Mesodermal cell (in vitro differentiated cells): ENCODE measurements around the gene CLCN2.

Source experiments
- H3K27ac ChIP-seq: 2 replicates; pipeline ENCODE4 v1.7.0; 2013; ENCODE audit warnings: mild to moderate bottlenecking, low read depth, low read length, moderate library complexity; ENCODE audit not compliant: severe bottlenecking
- H3K36me3 ChIP-seq: 2 replicates; pipeline ENCODE4 v1.7.1; 2013; ENCODE audit warnings: mild to moderate bottlenecking, low read length, moderate library complexity; ENCODE audit not compliant: control insufficient read depth, insufficient read depth
- H3K4me1 ChIP-seq: one replicate; pipeline ENCODE4 v1.7.1; 2013; ENCODE audit warnings: mild to moderate bottlenecking, low read length; ENCODE audit not compliant: insufficient read depth, control insufficient read depth, poor library complexity, severe bottlenecking
- H3K4me3 ChIP-seq: 2 replicates; pipeline ENCODE4 v1.7.0; 2013; ENCODE audit warnings: low read length, control low read depth, mild to moderate bottlenecking; ENCODE audit not compliant: insufficient read depth, poor library complexity, severe bottlenecking; ENCODE audit errors: extremely low read depth
- H3K9me3 ChIP-seq: 2 replicates; pipeline ENCODE4 v1.7.1; 2013; ENCODE audit warnings: mild to moderate bottlenecking, low read length, moderate library complexity; ENCODE audit not compliant: control insufficient read depth
- WGBS, 2 experiments: methylation state at CpG; one replicate each; pipeline ENCODE4 v1.1.5; 2013; ENCODE audit warnings: missing lambda C conversion rate in 2 of 2; ENCODE audit not compliant: insufficient coverage in 2 of 2; 5-methylcytosine and 5-hydroxymethylcytosine counted together

CLCN2 gene

GRCh38 chr3:184350618-184351017 lies 10.8 kb downstream of the CLCN2 start:
- H3K4me1 ChIP-seq, result peaks cover 32% of the 10 kb centered on the region
- no peaks in the 10 kb centered on the region for H3K9me3 ChIP-seq
- no peak overlapping the region for H3K4me3 ChIP-seq
- H3K36me3 ChIP-seq, result peaks cover 38% of the 10 kb centered on the region
- H3K27ac ChIP-seq, result no peak overlapping the region
- WGBS, 2 experiments, result 92 to 94% methylated on average over 6 of the region's 6 CpGs

DNA sequence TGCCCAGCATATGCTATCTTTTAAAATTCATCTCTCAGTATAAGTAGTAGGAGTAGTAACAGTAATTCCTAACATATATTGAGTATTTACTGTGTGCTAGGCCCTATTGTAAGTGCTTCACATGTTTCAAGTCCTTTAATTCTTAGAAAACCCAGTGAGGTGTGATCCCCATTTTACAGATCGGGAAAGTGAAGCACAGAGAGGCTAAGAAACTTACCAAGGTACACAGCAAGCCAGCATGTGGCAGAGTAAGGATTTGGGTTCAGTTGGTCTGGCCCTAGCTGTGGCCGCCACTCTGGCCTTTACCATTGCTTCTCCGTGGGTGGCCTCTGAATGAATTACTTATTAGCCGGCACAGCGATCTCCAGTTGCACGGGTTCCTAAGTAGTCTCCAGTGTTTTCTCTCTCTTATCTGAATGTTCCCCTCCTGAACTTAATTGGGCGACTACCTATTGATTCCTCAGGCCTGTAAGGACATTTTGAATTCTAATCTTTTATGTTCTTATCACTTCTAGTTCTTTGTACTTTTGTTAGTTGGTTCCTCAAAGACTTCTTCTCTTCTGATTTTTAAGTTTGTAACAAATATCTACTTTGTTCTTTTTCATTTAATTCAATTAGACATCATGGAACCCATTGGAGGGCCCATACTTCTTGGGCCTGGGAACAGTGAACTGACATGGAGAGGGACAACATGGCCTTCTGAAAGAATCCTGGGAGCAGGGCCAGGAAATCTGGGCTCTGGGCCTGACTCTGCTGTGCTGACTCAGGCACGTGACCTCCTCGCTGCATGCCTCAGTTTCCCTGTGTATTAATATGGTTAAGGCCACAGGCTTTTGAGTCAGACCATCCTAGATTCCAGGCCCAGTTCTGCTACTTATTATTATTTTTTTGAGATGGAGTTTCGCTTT lies 11.6 kb downstream of the CLCN2 start:
- Histone ChIP-seq H3K4me1 (peaks cover 32% of the 10 kb centered on the region), H3K36me3 (peaks cover 36% of the 10 kb centered on the region)
- 91 to 98% methylated on average over 7 to 9 of the region's 10 CpGs for WGBS, 2 experiments

GRCh38 chr3:184348057-184348382 lies 13.4 kb downstream of the CLCN2 start:
- Histone ChIP-seq H3K9me3 (no peaks in the 10 kb centered on the region), H3K4me1 (peaks cover 39% of the 10 kb centered on the region), H3K36me3 (peaks cover 30% of the 10 kb centered on the region), H3K27ac (peak overlapping the region; percentile 49), H3K4me3 (no peak overlapping the region)
- WGBS, 2 experiments, result 88 to 96% methylated on average over 4 of the region's 4 CpGs

More for the DNA sequence above, 11.6 kb downstream of the CLCN2 start:
- Histone ChIP-seq H3K4me3 (no peak overlapping the region), H3K9me3 (no peaks in the 10 kb centered on the region), H3K27ac (no peak overlapping the region)

GRCh38 chr3:184347321-184348056 lies 13.9 kb downstream of the CLCN2 start:
- Histone ChIP-seq H3K36me3 (peaks cover 36% of the 10 kb centered on the region), H3K27ac (peak overlapping the region; percentile 49), H3K4me3 (no peak overlapping the region), H3K4me1 (peaks cover 40% of the 10 kb centered on the region), H3K9me3 (no peaks in the 10 kb centered on the region)
- WGBS, 2 experiments, result 92 to 96% methylated on average over 9 to 10 of the region's 12 CpGs

- Histone ChIP-seq H3K9me3 (no peaks in the 10 kb centered on the region), H3K4me3 (no peak overlapping the region), H3K36me3 (peaks cover 35% of the 10 kb centered on the region), H3K27ac (no peak overlapping the region), H3K4me1 (peaks cover 36% of the 10 kb centered on the region)
- WGBS, 2 experiments, result 93 to 98% methylated on average over 13 to 18 of the region's 20 CpGs
Observed at GRCh38 chr3:184346480-184347190, 14.8 kb downstream of the CLCN2 start.

- Histone ChIP-seq H3K9me3 (no peaks in the 10 kb centered on the region), H3K27ac (peak overlapping the region; percentile 36)
- WGBS, 2 experiments, result 27 to 38% methylated on average over 6 of the region's 14 CpGs
Observed at GRCh38 chr3:184345317-184346144, 15.9 kb downstream of the CLCN2 start.

DNA sequence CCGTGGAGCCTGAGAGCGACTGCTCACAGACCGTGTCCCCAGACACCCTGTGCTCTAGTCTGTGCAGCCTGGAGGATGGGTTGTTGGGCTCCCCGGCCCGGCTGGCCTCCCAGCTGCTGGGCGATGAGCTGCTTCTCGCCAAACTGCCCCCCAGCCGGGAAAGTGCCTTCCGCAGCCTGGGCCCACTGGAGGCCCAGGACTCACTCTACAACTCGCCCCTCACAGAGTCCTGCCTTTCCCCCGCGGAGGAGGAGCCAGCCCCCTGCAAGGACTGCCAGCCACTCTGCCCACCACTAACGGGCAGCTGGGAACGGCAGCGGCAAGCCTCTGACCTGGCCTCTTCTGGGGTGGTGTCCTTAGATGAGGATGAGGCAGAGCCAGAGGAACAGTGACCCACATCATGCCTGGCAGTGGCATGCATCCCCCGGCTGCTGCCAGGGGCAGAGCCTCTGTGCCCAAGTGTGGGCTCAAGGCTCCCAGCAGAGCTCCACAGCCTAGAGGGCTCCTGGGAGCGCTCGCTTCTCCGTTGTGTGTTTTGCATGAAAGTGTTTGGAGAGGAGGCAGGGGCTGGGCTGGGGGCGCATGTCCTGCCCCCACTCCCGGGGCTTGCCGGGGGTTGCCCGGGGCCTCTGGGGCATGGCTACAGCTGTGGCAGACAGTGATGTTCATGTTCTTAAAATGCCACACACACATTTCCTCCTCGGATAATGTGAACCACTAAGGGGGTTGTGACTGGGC lies 16.7 kb downstream of the CLCN2 start:
- H3K4me3 ChIP-seq, result no peak overlapping the region
- peaks cover 40% of the 10 kb centered on the region for H3K4me1 ChIP-seq
- H3K36me3 ChIP-seq, result peaks cover 34% of the 10 kb centered on the region
- WGBS, 2 experiments, result 75 to 94% methylated on average over 11 to 16 of the region's 24 CpGs
- H3K27ac ChIP-seq, result no peak overlapping the region
- H3K9me3 ChIP-seq, result no peaks in the 10 kb centered on the region

More at GRCh38 chr3:184345317-184346144, 15.9 kb downstream of the CLCN2 start:
- Histone ChIP-seq H3K4me3 (no peak overlapping the region), H3K36me3 (peaks cover 39% of the 10 kb centered on the region), H3K4me1 (peaks cover 36% of the 10 kb centered on the region)

DNA sequence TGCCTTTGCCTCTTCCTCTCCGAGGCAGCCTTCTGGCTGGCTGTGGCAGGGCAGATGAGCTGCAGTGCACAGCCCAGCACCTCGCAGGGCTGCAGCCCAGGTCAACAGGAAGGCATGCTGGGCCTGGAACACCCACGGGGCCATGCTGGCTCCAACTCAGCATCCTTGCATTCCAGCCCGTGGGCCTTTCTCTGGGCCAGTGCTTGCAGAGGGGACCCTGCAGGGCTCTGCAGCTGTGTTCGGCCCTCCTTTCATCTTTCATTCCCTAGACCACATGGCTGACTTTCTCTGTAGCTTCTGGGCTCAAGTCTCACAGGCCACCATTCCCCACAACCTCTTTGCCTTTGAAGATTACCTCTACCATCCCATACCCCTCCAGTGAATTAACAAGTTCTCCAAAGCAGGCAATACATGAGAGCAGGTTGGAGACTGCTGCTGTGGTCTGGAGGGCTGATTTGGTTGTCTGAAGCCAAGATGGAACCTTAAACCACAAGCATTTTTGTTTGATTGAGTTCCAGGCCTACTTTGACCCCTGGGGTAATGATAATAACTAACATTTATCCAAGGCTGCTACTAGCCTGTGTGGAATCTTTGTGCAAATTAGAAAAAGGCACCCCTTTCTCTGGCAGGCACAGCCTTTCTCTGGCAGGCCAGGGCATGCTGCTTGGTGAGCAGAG lies 18.1 kb downstream of the CLCN2 start:
- Histone ChIP-seq H3K36me3 (peaks cover 31% of the 10 kb centered on the region), H3K9me3 (no peaks in the 10 kb centered on the region), H3K27ac (no peak overlapping the region), H3K4me1 (peaks cover 46% of the 10 kb centered on the region), H3K4me3 (no peak overlapping the region)
- 64 to 84% methylated on average over 4 to 5 of the region's 5 CpGs for WGBS, 2 experiments

- H3K27ac ChIP-seq, result no peak overlapping the region
- 94 to 95% methylated on average over 7 of the region's 7 CpGs for WGBS, 2 experiments
- H3K4me1 ChIP-seq, result peaks cover 44% of the 10 kb centered on the region
- no peaks in the 10 kb centered on the region for H3K9me3 ChIP-seq
- H3K36me3 ChIP-seq, result peaks cover 24% of the 10 kb centered on the region
- no peak overlapping the region for H3K4me3 ChIP-seq
Observed at GRCh38 chr3:184341925-184342324, 19.5 kb downstream of the CLCN2 start.
